Measurements from ENCODE around the gene NIM1K.

NIM1K gene

GRCh38 chr5:43171451-43171850 lies 20.6 kb upstream of the NIM1K start:
- Histone ChIP-seq H3K27ac (replicated peaks) (no peak overlapping the region), H3K27me3 (ENCODE audit: insufficient read depth, poor library complexity, severe bottlenecking) (no peaks in the 10 kb centered on the region), H3K4me3 (replicated peaks; ENCODE audit: insufficient read depth, low read length) (no peak overlapping the region)
- no peak for DNase-seq (ENCODE audit: low read depth in 1 of 2, low spot score in 1 of 2)
- TF ChIP-seq GABPA (IDR thresholded peaks at IDR 0.05; ENCODE audit: low read depth) (no peak), CTCF (IDR thresholded peaks at IDR 0.05; ENCODE audit: insufficient read depth, low read length) (no peak), SPI1 (IDR thresholded peaks at IDR 0.05; ENCODE audit: borderline replicate concordance, low read depth) (no peak), POLR2AphosphoS5 (IDR thresholded peaks at IDR 0.05; ENCODE audit: low read depth) (no peak), REST (IDR thresholded peaks at IDR 0.05; ENCODE audit: insufficient replicate concordance, low read depth) (no peak)

- no peak overlapping the region for H3K4me3 ChIP-seq (replicated peaks; ENCODE audit: insufficient read depth, low read length)
- TF ChIP-seq SPI1 (IDR thresholded peaks at IDR 0.05; ENCODE audit: borderline replicate concordance, low read depth), result no peak
- TF ChIP-seq CTCF (IDR thresholded peaks at IDR 0.05; ENCODE audit: insufficient read depth, low read length), result no peak
- no peak for TF ChIP-seq GABPA (IDR thresholded peaks at IDR 0.05; ENCODE audit: low read depth)
- TF ChIP-seq REST (IDR thresholded peaks at IDR 0.05; ENCODE audit: insufficient replicate concordance, low read depth), result no peak
- no peak for TF ChIP-seq POLR2AphosphoS5 (IDR thresholded peaks at IDR 0.05; ENCODE audit: low read depth)
- H3K27ac ChIP-seq (replicated peaks), result no peak overlapping the region
- no peak for DNase-seq (ENCODE audit: low read depth in 1 of 2, low spot score in 1 of 2)
- no peaks in the 10 kb centered on the region for H3K27me3 ChIP-seq (ENCODE audit: insufficient read depth, poor library complexity, severe bottlenecking)
Measured at GRCh38 chr5:43171926-43172325, 20.1 kb upstream of the NIM1K start.

GRCh38 chr5:43172779-43173178 lies 19.2 kb upstream of the NIM1K start:
- Histone ChIP-seq H3K27me3 (ENCODE audit: insufficient read depth, poor library complexity, severe bottlenecking) (no peaks in the 10 kb centered on the region), H3K27ac (replicated peaks) (no peak overlapping the region), H3K4me3 (replicated peaks; ENCODE audit: insufficient read depth, low read length) (no peak overlapping the region)
- TF ChIP-seq REST (IDR thresholded peaks at IDR 0.05; ENCODE audit: insufficient replicate concordance, low read depth) (no peak), SPI1 (IDR thresholded peaks at IDR 0.05; ENCODE audit: borderline replicate concordance, low read depth) (no peak), GABPA (IDR thresholded peaks at IDR 0.05; ENCODE audit: low read depth) (no peak), POLR2AphosphoS5 (IDR thresholded peaks at IDR 0.05; ENCODE audit: low read depth) (no peak), CTCF (IDR thresholded peaks at IDR 0.05; ENCODE audit: insufficient read depth, low read length) (no peak)
- DNase-seq (ENCODE audit: low read depth in 1 of 2, low spot score in 1 of 2), result no peak

All from HL-60 (cell line).